Mesothelial cell of epicardium (in vitro differentiated cells): ENCODE measurements around the gene MAP4K3. TPM values are rescaled to one million over a fixed set of nuclear protein-coding genes. Genes with fewer than 3 reads are reported as not detected.

Experiments
- DNase-seq, 2 experiments: peaks; one replicate each; pipeline ENCODE4 v3.0.0; 2021; ENCODE audit warnings: low spot score in 2 of 2; ENCODE audit not compliant: unreplicated experiment in 2 of 2
- H3K27ac Mint-ChIP-seq: 2 replicates; pipeline ENCODE4 v1.8.0; 2021; ENCODE audit warnings: mixed read lengths
- H3K27me3 Mint-ChIP-seq: 2 replicates; pipeline ENCODE4 v1.8.0; 2021; ENCODE audit warnings: low read depth, mixed read lengths
- H3K36me3 Mint-ChIP-seq: 2 replicates; pipeline ENCODE4 v1.8.0; 2021; ENCODE audit warnings: mixed read lengths
- H3K4me1 Mint-ChIP-seq: 2 replicates; pipeline ENCODE4 v1.8.0; 2021; ENCODE audit warnings: mixed read lengths
- H3K4me3 Mint-ChIP-seq: 2 replicates; pipeline ENCODE4 v1.8.0; 2021; ENCODE audit warnings: mild to moderate bottlenecking, moderate library complexity, mixed read lengths
- H3K9me3 Mint-ChIP-seq: 2 replicates; pipeline ENCODE4 v1.8.0; 2021; ENCODE audit warnings: mixed read lengths
- CTCF ChIP-seq: fragments of 200-600 bp; sonication (generic); IDR thresholded peaks from one replicate; pipeline ENCODE4 v1.5.0; 2021; ENCODE audit warnings: antibody characterized with exemption; ENCODE audit not compliant: unreplicated experiment
- total RNA-seq: library from RNA; stranded (reverse); gene quantifications from 3 replicates; pipeline ENCODE4 v1.2.1, GENCODE V29; 2021

Gene MAP4K3
- total RNA-seq, 1 donor from 2014 or later: 78.0 TPM

- no peaks in the 10 kb centered on the region for H3K36me3 Mint-ChIP-seq
- no peak overlapping the region for H3K4me3 Mint-ChIP-seq
- H3K27ac Mint-ChIP-seq: peak overlapping the region; percentile 0
- H3K27me3 Mint-ChIP-seq: no peaks in the 10 kb centered on the region
- H3K9me3 Mint-ChIP-seq: no peaks in the 10 kb centered on the region
- TF ChIP-seq CTCF: no peak
- peaks cover 64% of the 10 kb centered on the region for H3K4me1 Mint-ChIP-seq
- no peak for DNase-seq
Measured at GRCh38 chr2:39411181-39411944, 25.7 kb downstream of the MAP4K3 start.

- TF ChIP-seq CTCF: no peak
- no peak for DNase-seq
- H3K4me3 Mint-ChIP-seq: no peak overlapping the region
- H3K4me1 Mint-ChIP-seq: peaks cover 70% of the 10 kb centered on the region
- no peaks in the 10 kb centered on the region for H3K9me3 Mint-ChIP-seq
- H3K27me3 Mint-ChIP-seq: no peaks in the 10 kb centered on the region
- no peaks in the 10 kb centered on the region for H3K36me3 Mint-ChIP-seq
- H3K27ac Mint-ChIP-seq: peak overlapping the region; percentile 23
Measured at GRCh38 chr2:39409697-39410389, 27.2 kb downstream of the MAP4K3 start.

- Mint-ChIP-seq H3K27ac (peak overlapping the region; percentile 37), H3K4me1 (peaks cover 66% of the 10 kb centered on the region)
- no peak for TF ChIP-seq CTCF
Measured at GRCh38 chr2:39408351-39409136, 28.5 kb downstream of the MAP4K3 start.

GRCh38 chr2:39407516-39408296 lies 29.4 kb downstream of the MAP4K3 start:
- peaks cover 1% of the 10 kb centered on the region for H3K36me3 Mint-ChIP-seq
- H3K27me3 Mint-ChIP-seq: no peaks in the 10 kb centered on the region
- no peaks in the 10 kb centered on the region for H3K9me3 Mint-ChIP-seq
- DNase-seq: no peak
- H3K27ac Mint-ChIP-seq: peak overlapping the region; percentile 67
- no peak overlapping the region for H3K4me3 Mint-ChIP-seq
- H3K4me1 Mint-ChIP-seq: peaks cover 62% of the 10 kb centered on the region
- TF ChIP-seq CTCF: no peak

More at GRCh38 chr2:39408351-39409136, 28.5 kb downstream of the MAP4K3 start:
- DNase-seq: no peak
- Mint-ChIP-seq H3K27me3 (no peaks in the 10 kb centered on the region), H3K4me3 (no peak overlapping the region), H3K9me3 (no peaks in the 10 kb centered on the region), H3K36me3 (peaks cover 1% of the 10 kb centered on the region)

GRCh38 chr2:39405364-39405763 lies 31.7 kb downstream of the MAP4K3 start:
- DNase-seq: no peak
- H3K27ac Mint-ChIP-seq: peak overlapping the region; percentile 47

More at GRCh38 chr2:39405364-39405763, 31.7 kb downstream of the MAP4K3 start:
- H3K36me3 Mint-ChIP-seq: peaks cover 1% of the 10 kb centered on the region
- no peaks in the 10 kb centered on the region for H3K27me3 Mint-ChIP-seq
- no peak for TF ChIP-seq CTCF
- H3K4me1 Mint-ChIP-seq: peaks cover 59% of the 10 kb centered on the region
- no peaks in the 10 kb centered on the region for H3K9me3 Mint-ChIP-seq
- H3K4me3 Mint-ChIP-seq: no peak overlapping the region
